HG03442 (cell line): ENCODE data around the gene HMGB2.

ENCODE experiments used
- ATAC-seq: cut with Tn5 transposase; IDR thresholded peaks from one replicate; pipeline ENCODE4 v1.9.1; 2021; ENCODE audit warnings: mild to moderate bottlenecking, moderate library complexity; ENCODE audit not compliant: unreplicated experiment

The HMGB2 gene

GRCh38 chr4:173334085-173334890, at the start of gene HMGB2:
Gene HMGB2 (minus strand): TSS chr4:173334358. CDS start chr4:173333649, 709 bp downstream.
- peak; percentile 93 for ATAC-seq

- no peak for ATAC-seq
Observed at GRCh38 chr4:173382349-173382748, 48.2 kb upstream of the HMGB2 start.

DNA sequence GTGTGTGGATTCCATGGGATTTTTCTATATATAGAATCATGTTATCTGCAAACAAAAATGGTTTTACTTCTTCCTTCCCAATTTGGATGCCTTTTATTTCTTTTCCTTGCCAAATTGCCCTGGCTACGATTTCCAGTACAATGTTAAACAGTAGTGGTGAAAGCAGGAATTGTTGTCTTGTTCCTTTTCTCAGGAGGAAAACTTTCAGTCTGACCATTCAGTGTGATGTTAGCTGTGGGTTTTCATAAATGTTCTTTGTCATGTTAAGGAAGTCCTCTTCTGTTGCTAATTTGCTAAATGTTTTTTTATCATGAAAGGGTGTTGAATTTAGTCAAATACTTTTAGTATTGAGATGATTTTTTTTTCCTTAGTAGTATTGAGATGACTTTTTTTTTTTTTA, 47.5 kb upstream of the HMGB2 start:
- no peak for ATAC-seq

DNA sequence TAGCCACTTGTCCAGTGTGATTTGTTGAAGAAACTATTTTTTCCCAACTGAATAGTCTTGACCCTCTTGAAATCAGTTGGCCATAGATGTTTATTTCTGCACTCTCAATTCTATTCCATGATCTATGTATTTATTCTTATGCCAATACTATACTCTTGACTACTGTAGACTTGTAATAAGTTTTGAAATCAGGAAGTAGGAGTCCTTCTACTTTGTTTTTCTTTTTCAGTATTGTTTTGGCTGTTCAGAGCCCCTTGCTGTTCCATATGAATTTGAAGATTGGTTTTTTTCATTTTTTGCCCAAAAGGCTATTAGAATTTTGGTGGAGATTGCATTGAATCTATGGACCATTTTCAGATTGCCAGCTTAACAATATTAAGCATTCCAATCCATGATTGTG, 46.8 kb upstream of the HMGB2 start:
- ATAC-seq = peak; percentile 55

GRCh38 chr4:173379929-173380328, 45.8 kb upstream of the HMGB2 start:
- no peak for ATAC-seq

DNA sequence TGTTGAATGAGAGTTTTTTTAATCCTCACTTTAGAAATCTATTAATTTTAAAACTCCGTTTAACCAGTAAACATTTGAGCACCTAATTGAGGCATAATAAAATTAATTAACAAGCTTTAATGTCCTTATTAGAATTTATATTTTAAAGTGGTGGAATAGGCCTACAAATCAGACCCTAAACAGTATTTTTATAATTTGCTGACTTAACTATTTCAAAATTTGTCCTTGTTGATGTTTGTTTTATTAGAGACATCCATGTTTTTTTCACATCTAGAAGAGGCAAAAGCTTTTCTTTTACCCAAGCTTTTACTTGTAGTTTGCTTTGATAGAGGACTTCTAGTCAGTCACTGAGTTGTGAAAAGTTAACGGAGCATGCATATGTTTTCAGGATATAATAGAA, 40.4 kb upstream of the HMGB2 start:
- no peak for ATAC-seq

- peak; percentile 16 for ATAC-seq
Observed at GRCh38 chr4:173371292-173372192, 37.4 kb upstream of the HMGB2 start.

DNA sequence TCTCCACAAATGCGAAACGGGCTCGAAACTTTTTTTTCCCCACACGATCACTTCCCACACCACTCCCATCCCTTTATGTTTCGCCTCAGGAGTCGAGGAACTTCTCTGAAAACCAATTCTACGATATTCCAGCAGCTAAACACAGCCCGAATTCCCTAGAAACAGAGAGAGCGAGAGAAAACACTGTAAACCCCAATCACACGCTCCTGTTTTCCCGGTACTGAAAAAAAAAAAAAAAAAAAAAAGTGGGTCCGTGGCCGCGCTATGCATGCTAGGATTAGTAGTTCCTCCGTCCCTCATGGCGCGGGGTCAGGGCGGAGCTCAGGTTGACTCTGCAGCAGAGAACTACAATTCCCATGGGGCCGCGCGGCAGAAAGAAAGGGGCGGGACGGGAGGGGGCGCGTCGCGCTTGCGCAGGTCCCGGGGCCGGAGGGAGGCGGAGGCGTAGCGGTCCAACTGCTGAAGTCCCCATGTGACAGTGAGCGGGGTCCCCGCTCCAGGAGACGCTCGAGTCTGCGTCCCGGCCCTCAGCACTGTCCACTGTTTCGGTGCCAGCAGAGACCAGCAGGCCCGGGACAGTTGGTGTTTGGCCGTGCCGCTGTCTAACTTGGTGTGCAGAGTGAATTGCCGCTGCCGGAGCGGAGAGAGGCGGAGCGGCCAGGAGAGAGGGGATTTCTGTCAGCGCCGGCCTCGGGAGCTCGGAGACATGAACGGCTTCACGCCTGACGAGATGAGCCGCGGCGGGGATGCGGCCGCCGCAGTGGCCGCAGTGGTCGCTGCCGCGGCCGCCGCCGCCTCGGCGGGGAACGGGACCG, 36.5 kb upstream of the HMGB2 start, which contains the start of gene SAP30:
Gene SAP30, plus strand, starts transcription at position 478 of the 815 bp plus-strand sequence. Its CDS starts 229 bp downstream, at position 707.
- peak; percentile 65 for ATAC-seq

DNA sequence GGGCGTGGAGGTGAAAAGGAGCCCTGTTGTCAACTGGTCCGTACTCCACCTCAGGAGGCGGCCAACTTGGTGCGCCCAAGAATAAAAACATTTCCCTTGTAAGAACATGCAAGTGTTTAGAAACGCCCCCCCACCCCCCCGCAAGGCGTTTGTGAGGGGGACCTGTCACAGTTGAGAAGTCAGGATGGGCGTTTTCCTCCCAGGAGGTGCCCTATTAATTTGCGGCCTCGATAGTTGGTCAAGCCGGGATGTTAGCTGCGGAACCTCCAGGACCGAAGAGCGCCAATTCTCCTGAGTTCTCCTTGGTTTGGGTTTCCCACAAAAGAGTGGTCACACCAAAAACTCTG, 35.9 kb upstream of the HMGB2 start:
- peak; percentile 0 for ATAC-seq

DNA sequence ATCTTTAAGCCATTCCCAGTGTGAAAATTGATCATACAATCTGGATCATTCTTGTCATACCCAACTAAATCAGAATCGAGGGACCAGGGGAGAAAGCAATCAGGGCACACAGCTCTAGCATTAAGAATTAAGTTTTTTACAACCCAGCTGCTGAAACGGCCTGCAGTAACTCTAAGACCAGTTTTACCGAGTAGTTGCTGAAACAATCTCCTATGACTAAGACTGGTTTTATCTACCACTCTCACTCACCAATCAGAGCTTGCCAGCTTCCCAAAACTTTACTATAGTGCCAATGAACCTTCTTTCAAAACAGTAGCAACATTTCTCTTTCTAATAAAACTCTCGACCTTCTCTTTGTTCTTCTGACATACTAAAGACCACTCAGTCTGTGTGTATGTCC, 33.8 kb upstream of the HMGB2 start:
- no peak for ATAC-seq

DNA sequence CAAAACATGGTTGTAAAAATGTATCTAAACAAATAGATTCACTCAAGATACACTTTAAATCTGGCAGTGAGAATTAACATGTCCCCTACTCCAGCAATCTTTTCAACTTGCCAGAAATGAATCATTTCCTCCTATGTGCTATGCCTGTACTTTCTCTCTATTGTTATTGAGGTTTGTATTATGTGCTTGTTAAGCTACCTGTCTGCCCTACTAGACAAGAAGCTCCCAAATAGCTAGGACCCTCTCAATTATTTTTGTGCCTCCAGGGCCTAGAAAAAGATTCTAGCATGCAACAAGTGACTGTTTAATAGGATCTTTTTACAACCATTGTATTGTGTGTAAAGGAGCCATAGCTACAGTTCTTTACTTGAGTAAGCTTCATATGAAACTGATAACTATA, 33.1 kb upstream of the HMGB2 start:
- ATAC-seq = peak; percentile 25

- no peak for ATAC-seq
Observed at GRCh38 chr4:173365359-173365996, 31.3 kb upstream of the HMGB2 start.

- ATAC-seq = no peak
Observed at GRCh38 chr4:173362666-173363065, 28.5 kb upstream of the HMGB2 start.

- no peak for ATAC-seq
Observed at GRCh38 chr4:173360587-173361221, 26.5 kb upstream of the HMGB2 start.

GRCh38 chr4:173357939-173358338, 23.8 kb upstream of the HMGB2 start:
- no peak for ATAC-seq

- no peak for ATAC-seq
Observed at GRCh38 chr4:173347467-173347866, 13.3 kb upstream of the HMGB2 start.

- ATAC-seq = no peak
Observed at GRCh38 chr4:173346074-173346473, 11.9 kb upstream of the HMGB2 start.

DNA sequence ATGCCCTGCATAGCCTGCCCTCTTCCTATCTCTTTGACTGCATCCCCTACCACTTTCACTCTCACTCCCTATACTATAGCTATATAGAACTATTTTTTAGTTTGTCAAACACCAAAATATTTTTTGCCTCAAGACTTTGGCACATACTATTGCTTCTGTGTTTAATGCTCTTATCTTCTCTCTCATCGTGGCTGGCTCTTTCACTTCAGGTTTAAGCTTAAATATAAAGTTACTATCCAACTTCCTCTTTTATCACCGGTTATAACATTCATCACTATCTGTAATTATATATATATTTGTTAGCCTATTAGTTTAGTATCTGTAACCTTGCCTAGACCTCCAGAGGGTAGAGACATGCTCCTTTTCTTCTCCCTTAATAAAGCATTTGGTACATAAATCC, 11.5 kb upstream of the HMGB2 start:
- no peak for ATAC-seq

DNA sequence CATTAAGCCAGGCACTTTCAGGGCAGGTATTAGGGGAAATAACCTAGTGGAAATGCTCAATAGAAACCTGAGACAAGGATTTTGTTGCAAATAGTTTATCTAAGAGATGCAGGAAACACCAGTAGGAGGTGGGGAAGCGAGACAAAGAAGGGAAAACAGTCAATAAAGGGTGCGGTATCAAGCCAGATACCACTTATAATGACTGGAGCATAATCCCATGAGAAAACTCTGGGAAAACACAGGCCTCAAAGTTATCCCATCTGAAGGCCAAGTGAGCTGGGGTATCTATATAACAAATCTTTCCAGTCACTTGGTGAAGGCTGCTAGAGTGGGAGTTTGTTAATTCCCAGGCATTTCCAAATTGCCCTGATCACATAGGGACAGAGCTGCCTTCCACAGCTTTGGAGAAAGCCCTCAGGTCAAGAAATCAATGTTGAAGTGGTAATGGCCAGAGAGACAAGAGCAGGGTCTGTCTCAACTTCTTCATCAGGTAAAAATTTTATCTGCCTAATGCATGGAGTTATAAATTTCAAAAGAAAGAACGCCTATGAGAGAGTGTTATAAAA, 9.8 kb upstream of the HMGB2 start:
- no peak for ATAC-seq

- ATAC-seq = no peak
Observed at GRCh38 chr4:173337463-173337862, 3.3 kb upstream of the HMGB2 start.
